Bronchial epithelial cell (primary cell): ENCODE results near the gene AACS. TPM values are rescaled to one million over a fixed set of nuclear protein-coding genes. Genes with fewer than 3 reads are reported as not detected.
A peak's percentile ranks its signal among the peaks of the same experiment; 100 is the strongest.

Experiments used
- DNase-seq: peaks from one replicate; pipeline ENCODE4 v3.0.0-alpha.2; 2010; ENCODE audit warnings: low read depth
- FAIRE-seq: peaks from 2 replicates; lab custom pipeline; 2011; peaks lifted over from hg19 to GRCh38; lab: Jason Lieb, UNC
- H3K27me3 ChIP-seq: 2 replicates; pipeline ENCODE4 v1.5.1; 2011; ENCODE audit warnings: low read length; ENCODE audit not compliant: control insufficient read depth, insufficient read depth
- H3K36me3 ChIP-seq: 2 replicates; pipeline ENCODE4 v1.5.1; 2011; ENCODE audit warnings: low read length; ENCODE audit not compliant: control insufficient read depth, insufficient read depth
- H3K4me3 ChIP-seq: 2 replicates; pipeline ENCODE4 v1.5.1; 2011; ENCODE audit warnings: mild to moderate bottlenecking, low read depth, low read length, control low read depth
- CTCF ChIP-seq: IDR thresholded peaks from 2 replicates; pipeline ENCODE4 v1.5.1; 2011; ENCODE audit warnings: mild to moderate bottlenecking, moderate library complexity, low read length, control low read depth, inconsistent platforms; ENCODE audit not compliant: insufficient read depth, severe bottlenecking
- total RNA-seq: library from RNA; depleted of rRNA; stranded (reverse); fragments of >200 nt; gene quantifications from 2 replicates; pipeline ENCODE4 v1.2.1, GENCODE V29; 2014

Gene AACS
- total RNA-seq, 1 donor from 2014 or later, result 30.5 TPM

- H3K4me3 ChIP-seq, result no peak overlapping the region
- no peak for TF ChIP-seq CTCF
- H3K36me3 ChIP-seq, result no peaks in the 10 kb centered on the region
- FAIRE-seq, result peak; percentile 52
- DNase-seq, result peak; percentile 89
- peaks cover 2% of the 10 kb centered on the region for H3K27me3 ChIP-seq
Observed at GRCh38 chr12:125148316-125148715, 83.1 kb downstream of the AACS start.

GRCh38 chr12:125149160-125150108 lies 84.2 kb downstream of the AACS start:
- Histone ChIP-seq H3K4me3 (no peak overlapping the region), H3K36me3 (no peaks in the 10 kb centered on the region), H3K27me3 (peaks cover 2% of the 10 kb centered on the region)
- DNase-seq (no peak), FAIRE-seq (peak; percentile 13)
- TF ChIP-seq CTCF, result no peak

GRCh38 chr12:125151284-125151683 lies 86.0 kb downstream of the AACS start:
- no peak for TF ChIP-seq CTCF
- Histone ChIP-seq H3K36me3 (no peaks in the 10 kb centered on the region), H3K27me3 (peaks cover 2% of the 10 kb centered on the region), H3K4me3 (no peak overlapping the region)
- DNase-seq (no peak), FAIRE-seq (no peak)

- Histone ChIP-seq H3K36me3 (no peaks in the 10 kb centered on the region), H3K27me3 (peaks cover 2% of the 10 kb centered on the region), H3K4me3 (no peak overlapping the region)
- FAIRE-seq (no peak), DNase-seq (no peak)
- TF ChIP-seq CTCF, result no peak
Observed at GRCh38 chr12:125152463-125152862, 87.2 kb downstream of the AACS start.

GRCh38 chr12:125155366-125155765 lies 90.1 kb downstream of the AACS start:
- no peak overlapping the region for H3K4me3 ChIP-seq
- H3K27me3 ChIP-seq, result peaks cover 2% of the 10 kb centered on the region
- no peak for TF ChIP-seq CTCF
- DNase-seq, result no peak
- no peaks in the 10 kb centered on the region for H3K36me3 ChIP-seq
- FAIRE-seq, result peak; percentile 58
